VCaP (cell line): ENCODE measurements around the gene OGDH.
A peak's percentile ranks its signal among the peaks of the same experiment; 100 is the strongest.

Experiments used
- H3K27ac ChIP-seq: fragments of 450-650 bp; 2 replicates; pipeline ENCODE4 v1.5.1; 2017
- CTCF ChIP-seq: fragments of 450-650 bp; conservative IDR thresholded peaks from 2 replicates; pipeline ENCODE4 v1.5.1; 2017; ENCODE audit warnings: mild to moderate bottlenecking, moderate library complexity

Gene OGDH

GRCh38 chr7:44631458-44632115 is 25.2 kb downstream of the OGDH start:
- H3K27ac ChIP-seq = peak overlapping the region; percentile 88
- TF ChIP-seq CTCF = no peak

GRCh38 chr7:44632196-44632595 is 25.8 kb downstream of the OGDH start:
- TF ChIP-seq CTCF = no peak
- H3K27ac ChIP-seq = peak overlapping the region; percentile 88

- no peak for TF ChIP-seq CTCF
- H3K27ac ChIP-seq = peak overlapping the region; percentile 88
Observed at GRCh38 chr7:44633254-44634186, 27.1 kb downstream of the OGDH start.

GRCh38 chr7:44634187-44634838 is 27.9 kb downstream of the OGDH start:
- TF ChIP-seq CTCF = no peak
- H3K27ac ChIP-seq = peak overlapping the region; percentile 88

GRCh38 chr7:44634839-44635591 is 28.6 kb downstream of the OGDH start:
- TF ChIP-seq CTCF = no peak
- H3K27ac ChIP-seq = peak overlapping the region; percentile 88

- H3K27ac ChIP-seq = peak overlapping the region; percentile 88; the same call in 1 of the 2 replicates
- no peak for TF ChIP-seq CTCF
Observed at GRCh38 chr7:44636041-44636584, 29.7 kb downstream of the OGDH start.
